Epithelial cell of proximal tubule (primary cell): ENCODE measurements around the gene METTL16. TPM values are rescaled to one million over a fixed set of nuclear protein-coding genes. Genes with fewer than 3 reads are reported as not detected.

ENCODE experiments used
- DNase-seq: peaks from one replicate; pipeline ENCODE4 v3.0.0-alpha.2; 2011; ENCODE audit warnings: low read depth
- H3K4me3 ChIP-seq: 2 replicates; pipeline ENCODE4 v1.5.1; 2011; ENCODE audit warnings: low read depth, mild to moderate bottlenecking, low read length
- total RNA-seq: library from RNA; depleted of rRNA; stranded (reverse); fragments of >200 nt; gene quantifications from 2 replicates; pipeline ENCODE4 v1.2.3, GENCODE V29; 2015
- TF ChIP-seq, protein P1 (sequence below): conservative IDR thresholded peaks from 2 replicates; pipeline ENCODE4 v1.5.1; 2012; ENCODE audit warnings: low read depth, mild to moderate bottlenecking, low read length

Gene METTL16
- total RNA-seq, 1 donor from 2014 or later, result 18.0 TPM

DNA sequence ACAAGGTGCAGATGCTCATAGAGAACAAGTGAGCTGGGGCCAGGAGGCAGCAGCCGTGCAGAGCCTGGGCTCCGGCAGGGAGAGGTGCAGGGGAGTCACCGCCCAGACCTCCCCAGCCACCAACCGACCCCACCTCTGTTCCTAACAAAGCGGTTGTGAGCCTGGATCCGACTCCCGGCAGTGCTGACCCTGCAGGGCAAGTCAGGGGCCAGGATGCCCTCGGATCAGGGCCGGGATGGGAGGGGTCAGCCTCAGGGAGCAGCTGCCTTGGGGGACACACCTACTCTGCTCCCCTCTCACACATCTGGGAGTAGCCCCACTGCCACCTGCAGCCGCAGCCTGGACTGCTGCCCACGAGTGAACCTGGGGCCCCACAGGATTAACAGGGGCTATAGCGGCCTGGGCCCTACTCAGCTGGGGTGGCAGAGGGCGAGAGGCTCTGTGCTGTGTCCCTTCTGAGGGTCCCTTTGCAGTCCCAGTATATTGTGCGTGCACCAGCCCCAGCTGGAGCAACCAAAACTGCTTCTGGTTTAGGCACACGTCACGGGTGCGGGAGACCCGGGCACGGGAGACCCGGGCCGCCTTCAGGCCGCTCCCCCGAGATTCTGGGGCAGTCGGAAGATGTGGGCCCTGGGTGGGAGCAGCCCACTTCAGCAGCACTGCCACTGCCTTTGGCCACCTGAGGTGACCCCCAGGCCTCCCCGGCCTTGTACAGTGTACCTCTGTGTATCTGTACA lies 132.0 kb downstream of the METTL16 start:
- TF ChIP-seq, protein P1, sequence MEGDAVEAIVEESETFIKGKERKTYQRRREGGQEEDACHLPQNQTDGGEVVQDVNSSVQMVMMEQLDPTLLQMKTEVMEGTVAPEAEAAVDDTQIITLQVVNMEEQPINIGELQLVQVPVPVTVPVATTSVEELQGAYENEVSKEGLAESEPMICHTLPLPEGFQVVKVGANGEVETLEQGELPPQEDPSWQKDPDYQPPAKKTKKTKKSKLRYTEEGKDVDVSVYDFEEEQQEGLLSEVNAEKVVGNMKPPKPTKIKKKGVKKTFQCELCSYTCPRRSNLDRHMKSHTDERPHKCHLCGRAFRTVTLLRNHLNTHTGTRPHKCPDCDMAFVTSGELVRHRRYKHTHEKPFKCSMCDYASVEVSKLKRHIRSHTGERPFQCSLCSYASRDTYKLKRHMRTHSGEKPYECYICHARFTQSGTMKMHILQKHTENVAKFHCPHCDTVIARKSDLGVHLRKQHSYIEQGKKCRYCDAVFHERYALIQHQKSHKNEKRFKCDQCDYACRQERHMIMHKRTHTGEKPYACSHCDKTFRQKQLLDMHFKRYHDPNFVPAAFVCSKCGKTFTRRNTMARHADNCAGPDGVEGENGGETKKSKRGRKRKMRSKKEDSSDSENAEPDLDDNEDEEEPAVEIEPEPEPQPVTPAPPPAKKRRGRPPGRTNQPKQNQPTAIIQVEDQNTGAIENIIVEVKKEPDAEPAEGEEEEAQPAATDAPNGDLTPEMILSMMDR, result no peak
- no peak for DNase-seq
- H3K4me3 ChIP-seq, result no peak overlapping the region

DNA sequence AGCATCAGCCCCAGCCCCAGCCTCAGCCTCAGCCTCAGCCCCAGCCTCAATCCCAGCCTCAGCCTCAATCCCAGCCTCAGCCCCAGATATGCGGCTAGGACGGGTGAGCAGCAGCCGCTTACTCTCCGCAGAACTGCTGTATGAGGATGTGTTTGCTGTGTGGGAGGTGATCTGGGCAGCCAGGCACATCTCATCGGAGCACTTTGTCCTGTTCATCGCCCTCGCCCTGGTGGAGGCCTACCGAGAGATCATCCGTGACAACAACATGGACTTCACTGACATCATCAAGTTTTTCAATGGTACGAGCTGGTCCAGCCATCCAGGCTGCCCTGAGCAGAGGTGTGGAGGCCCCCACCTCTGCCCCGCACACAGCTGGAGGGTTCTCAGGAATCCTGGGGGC lies 132.8 kb downstream of the METTL16 start:
- TF ChIP-seq, protein P1, result no peak
- DNase-seq, result no peak
- no peak overlapping the region for H3K4me3 ChIP-seq

DNA sequence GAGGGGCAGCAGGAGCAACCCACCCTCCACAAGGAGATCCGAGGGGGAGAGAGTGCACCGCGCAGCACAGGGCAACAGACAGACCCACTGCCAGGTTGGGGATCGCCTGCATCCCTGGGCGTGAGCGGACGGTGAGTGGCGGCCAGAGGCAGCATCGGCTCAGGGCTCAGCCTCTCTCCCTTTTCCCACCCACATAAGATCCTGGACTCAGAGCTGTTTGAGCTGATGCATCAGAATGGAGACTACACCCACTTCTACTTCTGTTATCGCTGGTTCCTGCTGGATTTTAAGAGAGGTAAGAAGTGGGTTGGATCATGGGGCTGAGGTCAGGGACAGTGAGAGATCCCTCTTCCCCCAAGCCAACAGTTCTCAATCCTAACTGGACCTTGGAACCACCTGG lies 134.0 kb downstream of the METTL16 start:
- TF ChIP-seq, protein P1, result no peak
- DNase-seq, result no peak
- H3K4me3 ChIP-seq, result no peak overlapping the region

DNA sequence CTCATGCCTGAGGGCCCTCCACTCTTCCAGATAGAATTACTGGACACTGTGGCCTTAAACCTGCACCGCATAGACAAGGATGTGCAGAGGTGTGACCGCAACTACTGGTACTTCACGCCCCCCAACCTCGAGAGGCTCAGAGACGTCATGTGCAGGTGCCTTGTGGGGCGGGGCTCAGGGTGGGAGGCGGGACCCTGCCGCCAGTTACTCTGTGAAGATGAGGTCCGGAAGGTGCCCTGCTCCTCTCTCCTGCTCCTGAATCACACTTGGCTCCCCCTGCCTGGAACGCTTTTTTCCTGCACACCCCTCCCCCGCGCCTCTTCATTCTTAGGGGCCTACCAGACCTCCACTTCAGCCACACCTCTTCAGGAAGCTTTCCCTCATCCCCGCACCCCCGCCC lies 135.6 kb downstream of the METTL16 start:
- no peak for DNase-seq
- H3K4me3 ChIP-seq, result no peak overlapping the region
- TF ChIP-seq, protein P1, result no peak

DNA sequence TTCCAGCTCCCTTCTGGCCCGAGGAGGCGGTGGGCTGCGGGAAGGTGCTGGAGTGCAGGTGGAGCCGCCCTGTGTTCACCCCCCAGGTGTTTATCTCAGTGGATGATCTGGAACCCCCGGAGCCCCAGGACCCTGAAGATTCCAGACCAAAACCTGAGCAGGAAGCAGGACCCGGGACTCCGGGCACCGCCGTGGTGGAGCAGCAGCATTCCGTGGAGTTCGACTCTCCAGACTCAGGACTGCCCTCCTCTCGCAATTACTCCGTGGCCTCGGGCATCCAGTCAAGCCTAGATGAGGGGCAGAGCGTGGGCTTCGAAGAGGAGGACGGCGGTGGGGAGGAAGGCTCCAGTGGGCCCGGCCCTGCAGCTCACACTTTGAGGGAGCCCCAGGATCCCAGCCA lies 136.3 kb downstream of the METTL16 start:
- H3K4me3 ChIP-seq, result no peak overlapping the region
- TF ChIP-seq, protein P1, result no peak

DNA sequence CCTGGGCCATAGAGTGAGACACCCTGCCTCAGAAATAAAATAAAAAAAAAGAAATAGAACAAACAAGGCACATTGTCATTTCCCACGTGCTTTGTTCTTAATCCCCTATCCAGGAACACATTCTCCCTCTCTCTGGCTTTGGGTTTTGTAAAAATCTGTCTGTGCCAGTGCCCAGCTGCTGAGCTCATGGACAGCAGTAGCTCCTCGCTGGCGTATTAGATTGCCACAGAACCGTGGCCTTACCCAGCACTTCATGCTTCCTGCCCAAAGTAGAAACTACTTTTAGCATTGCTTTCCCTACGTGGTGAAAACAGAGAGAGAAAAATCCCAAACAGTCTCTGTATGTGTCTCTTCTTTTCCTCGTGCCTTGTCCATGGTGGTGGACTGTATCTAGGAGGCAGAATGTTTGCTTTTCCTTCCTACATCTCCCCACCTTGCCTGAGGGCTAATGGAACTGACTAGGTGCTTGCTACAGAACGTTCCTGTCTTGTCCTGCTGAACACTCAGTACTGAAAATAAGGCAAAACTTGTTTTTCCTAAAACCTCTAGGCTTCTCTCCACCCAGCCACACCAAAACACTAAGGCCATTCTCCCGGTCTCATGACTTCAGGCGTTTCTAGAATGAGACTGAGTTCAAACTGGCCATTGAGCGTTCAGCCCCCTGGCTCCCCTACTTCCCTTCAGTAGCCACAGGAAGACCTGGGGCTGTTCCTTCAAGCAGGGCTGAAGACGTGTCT lies 137.0 kb downstream of the METTL16 start:
- TF ChIP-seq, protein P1, result no peak
- DNase-seq, result no peak
- H3K4me3 ChIP-seq, result no peak overlapping the region

More for the DNA sequence above, 136.3 kb downstream of the METTL16 start:
- DNase-seq, result no peak
